ENCODE data around the gene METTL27. TPM values are rescaled to one million over a fixed set of nuclear protein-coding genes. Genes with fewer than 3 reads are reported as not detected.

METTL27 gene
- total and polyA plus RNA-seq, 4 donors: 0.49 to 4.2 (median 0.73) TPM

Other genes with a start within 250 kb of the METTL27 start
- gene MLXIPL, start 218.0 kb downstream of the METTL27 start, total RNA-seq: 1 to 10 TPM in 1 of 2 donors, under 1 TPM in 1; 0.55 to 1.5 TPM
- 1 to 10 TPM; 2.9 to 4.4 TPM for gene MLXIPL, start 218.0 kb downstream of the METTL27 start, polyA plus RNA-seq (ENCODE audit: insufficient read length in 2 of 2)
- gene VPS37D, start 174.7 kb downstream of the METTL27 start, total RNA-seq: 10 to 100 TPM in 1 of 2 donors, 1 to 10 TPM in 1; 8.9 to 13.6 TPM
- 10 to 100 TPM; 28.3 to 29.2 TPM for gene VPS37D, start 174.7 kb downstream of the METTL27 start, polyA plus RNA-seq (ENCODE audit: insufficient read length in 2 of 2)
- gene DNAJC30, start 159.1 kb downstream of the METTL27 start, total RNA-seq: 1 to 10 TPM; 3.5 to 6.6 TPM
- gene DNAJC30, start 159.1 kb downstream of the METTL27 start, polyA plus RNA-seq (ENCODE audit: insufficient read length in 2 of 2): 10 to 100 TPM; 13.2 to 13.5 TPM
- 10 to 100 TPM; 24.6 to 37.5 TPM for gene BUD23, start 158.9 kb downstream of the METTL27 start, total RNA-seq
- 100 to 1,000 TPM in 1 of 2 donors, 10 to 100 TPM in 1; 74.1 to 107 TPM for gene BUD23, start 158.9 kb downstream of the METTL27 start, polyA plus RNA-seq (ENCODE audit: insufficient read length in 2 of 2)
- gene STX1A, start 122.8 kb downstream of the METTL27 start, total RNA-seq: 10 to 100 TPM; 15.6 to 25.8 TPM
- gene STX1A, start 122.8 kb downstream of the METTL27 start, polyA plus RNA-seq (ENCODE audit: insufficient read length in 2 of 2): 10 to 100 TPM; 57.4 to 65.9 TPM
- gene ABHD11, start 103.7 kb downstream of the METTL27 start, total RNA-seq: 10 to 100 TPM in 1 of 2 donors, 1 to 10 TPM in 1; 9.9 to 22.3 TPM
- 10 to 100 TPM; 15.1 to 16.4 TPM for gene ABHD11, start 103.7 kb downstream of the METTL27 start, polyA plus RNA-seq (ENCODE audit: insufficient read length in 2 of 2)
- gene CLDN3, start 72.2 kb downstream of the METTL27 start, total RNA-seq: 1 to 10 TPM in 1 of 2 donors, not detected in 1; 3.9 TPM
- under 1 TPM; 0.67 to 0.81 TPM for gene CLDN3, start 72.2 kb downstream of the METTL27 start, polyA plus RNA-seq (ENCODE audit: insufficient read length in 2 of 2)
- 1 to 10 TPM in 1 of 2 donors, under 1 TPM in 1; 0.20 to 2.6 TPM for gene CLDN4, start 11.5 kb downstream of the METTL27 start, total RNA-seq
- gene CLDN4, start 11.5 kb downstream of the METTL27 start, polyA plus RNA-seq (ENCODE audit: insufficient read length in 2 of 2): 1 to 10 TPM in 1 of 2 donors, under 1 TPM in 1; 0.25 to 1.3 TPM
- gene TMEM270, start 18.6 kb upstream of the METTL27 start, total RNA-seq: not detected
- not detected for gene TMEM270, start 18.6 kb upstream of the METTL27 start, polyA plus RNA-seq (ENCODE audit: insufficient read length in 2 of 2)
- 100 to 1,000 TPM; 203 to 287 TPM for gene ELN, start 185.7 kb upstream of the METTL27 start, total RNA-seq
- gene ELN, start 185.7 kb upstream of the METTL27 start, polyA plus RNA-seq (ENCODE audit: insufficient read length in 2 of 2): 100 to 1,000 TPM; 114 to 192 TPM
- gene LIMK1, start 241.3 kb upstream of the METTL27 start, total RNA-seq: 10 to 100 TPM; 26.3 to 35.6 TPM
- 10 to 100 TPM; 81.4 to 81.5 TPM for gene LIMK1, start 241.3 kb upstream of the METTL27 start, polyA plus RNA-seq (ENCODE audit: insufficient read length in 2 of 2)